ENCODE results near the gene SMYD3.

DNA sequence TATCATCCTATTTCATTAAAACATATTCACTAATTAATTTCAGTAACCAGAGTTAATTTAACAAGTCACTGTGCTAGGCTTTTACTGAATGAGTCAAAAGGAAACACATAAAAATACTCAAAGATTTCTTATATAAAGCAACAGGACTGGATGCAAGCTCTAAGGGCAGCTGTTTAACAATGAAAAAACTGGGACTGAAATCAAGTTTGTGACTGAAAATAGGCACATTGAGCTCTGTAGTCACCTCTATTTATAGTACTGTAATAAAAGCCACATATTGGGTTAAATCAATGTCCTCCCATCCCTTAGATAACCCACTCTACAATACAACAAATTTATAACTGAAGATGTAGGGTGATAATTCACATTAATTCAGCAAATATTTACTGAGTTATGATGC, 52.4 kb downstream of the SMYD3 start:
- TF ChIP-seq POLR2AphosphoS5 (IDR thresholded peaks at IDR 0.05; ENCODE audit: low read depth, low read length) (no peak), TAF1 (IDR thresholded peaks at IDR 0.05; ENCODE audit: borderline replicate concordance, insufficient read depth, low read length) (no peak), SIN3A (IDR thresholded peaks at IDR 0.05; ENCODE audit: borderline replicate concordance, insufficient read depth, low read length) (no peak)
- TF ChIP-seq, protein P1, sequence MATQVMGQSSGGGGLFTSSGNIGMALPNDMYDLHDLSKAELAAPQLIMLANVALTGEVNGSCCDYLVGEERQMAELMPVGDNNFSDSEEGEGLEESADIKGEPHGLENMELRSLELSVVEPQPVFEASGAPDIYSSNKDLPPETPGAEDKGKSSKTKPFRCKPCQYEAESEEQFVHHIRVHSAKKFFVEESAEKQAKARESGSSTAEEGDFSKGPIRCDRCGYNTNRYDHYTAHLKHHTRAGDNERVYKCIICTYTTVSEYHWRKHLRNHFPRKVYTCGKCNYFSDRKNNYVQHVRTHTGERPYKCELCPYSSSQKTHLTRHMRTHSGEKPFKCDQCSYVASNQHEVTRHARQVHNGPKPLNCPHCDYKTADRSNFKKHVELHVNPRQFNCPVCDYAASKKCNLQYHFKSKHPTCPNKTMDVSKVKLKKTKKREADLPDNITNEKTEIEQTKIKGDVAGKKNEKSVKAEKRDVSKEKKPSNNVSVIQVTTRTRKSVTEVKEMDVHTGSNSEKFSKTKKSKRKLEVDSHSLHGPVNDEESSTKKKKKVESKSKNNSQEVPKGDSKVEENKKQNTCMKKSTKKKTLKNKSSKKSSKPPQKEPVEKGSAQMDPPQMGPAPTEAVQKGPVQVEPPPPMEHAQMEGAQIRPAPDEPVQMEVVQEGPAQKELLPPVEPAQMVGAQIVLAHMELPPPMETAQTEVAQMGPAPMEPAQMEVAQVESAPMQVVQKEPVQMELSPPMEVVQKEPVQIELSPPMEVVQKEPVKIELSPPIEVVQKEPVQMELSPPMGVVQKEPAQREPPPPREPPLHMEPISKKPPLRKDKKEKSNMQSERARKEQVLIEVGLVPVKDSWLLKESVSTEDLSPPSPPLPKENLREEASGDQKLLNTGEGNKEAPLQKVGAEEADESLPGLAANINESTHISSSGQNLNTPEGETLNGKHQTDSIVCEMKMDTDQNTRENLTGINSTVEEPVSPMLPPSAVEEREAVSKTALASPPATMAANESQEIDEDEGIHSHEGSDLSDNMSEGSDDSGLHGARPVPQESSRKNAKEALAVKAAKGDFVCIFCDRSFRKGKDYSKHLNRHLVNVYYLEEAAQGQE (IDR thresholded peaks at IDR 0.05; ENCODE audit: insufficient read depth in 1 of 2, low read depth in 2 of 2, low read length in 2 of 2), result no peak
